Loucy (cell line): ENCODE results near the gene CHEK2.

Experiments used
- H2AFZ ChIP-seq: fragments of 200-600 bp; sonication (generic); 2 replicates; pipeline ENCODE4 v1.6.0; 2016; ENCODE audit warnings: antibody characterized with exemption, mild to moderate bottlenecking, low read length, moderate library complexity
- H3F3A ChIP-seq: fragments of 200-600 bp; 2 replicates; pipeline ENCODE4 v1.6.0; 2016; ENCODE audit warnings: antibody characterized with exemption, low read depth, mild to moderate bottlenecking
- H3K27me3 ChIP-seq: fragments of 200-600 bp; sonication (generic); 2 replicates; pipeline ENCODE4 v1.6.1; 2014; ENCODE audit warnings: low read length, mild to moderate bottlenecking; ENCODE audit not compliant: insufficient read depth, poor library complexity, severe bottlenecking
- H3K36me3 ChIP-seq: fragments of 200-600 bp; sonication (generic); 2 replicates; pipeline ENCODE4 v1.6.1; 2016; ENCODE audit warnings: low read length; ENCODE audit not compliant: insufficient read depth
- H3K4me1 ChIP-seq: fragments of 200-600 bp; sonication (generic); 2 replicates; pipeline ENCODE4 v1.5.1; 2014; ENCODE audit warnings: low read length, mild to moderate bottlenecking; ENCODE audit not compliant: insufficient read depth, poor library complexity, severe bottlenecking
- H3K4me2 ChIP-seq: fragments of 200-600 bp; sonication (generic); 2 replicates; pipeline ENCODE4 v1.6.0; 2014; ENCODE audit warnings: antibody characterized with exemption, low read length, low read depth, mild to moderate bottlenecking; ENCODE audit not compliant: poor library complexity, severe bottlenecking
- H3K4me3 ChIP-seq: fragments of 200-600 bp; sonication (generic); 2 replicates; pipeline ENCODE4 v1.5.1; 2014; ENCODE audit warnings: low read length, mild to moderate bottlenecking, mixed read lengths; ENCODE audit not compliant: poor library complexity, severe bottlenecking
- H3K79me2 ChIP-seq: fragments of 200-600 bp; sonication (generic); 2 replicates; pipeline ENCODE4 v1.6.1; 2014; ENCODE audit warnings: low read length; ENCODE audit not compliant: insufficient read depth
- H3K9ac ChIP-seq: fragments of 200-600 bp; sonication (generic); 2 replicates; pipeline ENCODE4 v1.6.0; 2014; ENCODE audit warnings: mild to moderate bottlenecking, low read depth, low read length, moderate library complexity; ENCODE audit not compliant: poor library complexity, severe bottlenecking
- H3K9me2 ChIP-seq: fragments of 200-600 bp; sonication (generic); replicated peaks from 2 replicates; pipeline ENCODE4 v1.6.1; 2016; ENCODE audit warnings: low read depth, low read length, mixed read lengths
- H3K9me3 ChIP-seq: fragments of 200-600 bp; sonication (generic); 2 replicates; pipeline ENCODE4 v1.6.1; 2014; ENCODE audit warnings: mild to moderate bottlenecking, antibody characterized with exemption, low read length, low read depth; ENCODE audit not compliant: insufficient read depth
- H4K20me1 ChIP-seq: fragments of 200-600 bp; sonication (generic); 2 replicates; pipeline ENCODE4 v1.6.0; 2014; ENCODE audit warnings: antibody characterized with exemption, low read length, mild to moderate bottlenecking; ENCODE audit not compliant: insufficient read depth, poor library complexity, severe bottlenecking
- CTCF ChIP-seq: fragments of 200-600 bp; sonication (generic); conservative IDR thresholded peaks from 2 replicates; pipeline ENCODE4 v1.5.1; 2014; ENCODE audit warnings: mild to moderate bottlenecking, antibody characterized with exemption, low read length
- EZH2phosphoT487 ChIP-seq: fragments of 200-600 bp; IDR thresholded peaks from 2 replicates; pipeline ENCODE4 v1.6.1; 2018; ENCODE audit warnings: antibody characterized with exemption, mild to moderate bottlenecking, moderate library complexity, borderline replicate concordance

The CHEK2 gene

GRCh38 chr22:28734393-28734792 is 7.2 kb downstream of the CHEK2 start:
- H3F3A ChIP-seq, result no peaks in the 10 kb centered on the region
- no peak overlapping the region for H2AFZ ChIP-seq
- H3K4me3 ChIP-seq, result no peak overlapping the region
- H3K79me2 ChIP-seq, result peaks cover 51% of the 10 kb centered on the region
- H3K36me3 ChIP-seq, result peaks cover 13% of the 10 kb centered on the region; the same call in 1 of the 2 replicates
- H3K9ac ChIP-seq, result no peak overlapping the region
- H3K27me3 ChIP-seq, result no peaks in the 10 kb centered on the region
- peaks cover 5% of the 10 kb centered on the region for H4K20me1 ChIP-seq
- H3K4me1 ChIP-seq, result peaks cover 23% of the 10 kb centered on the region
- H3K9me3 ChIP-seq, result no peaks in the 10 kb centered on the region
- TF ChIP-seq CTCF (no peak), EZH2phosphoT487 (no peak)
- H3K4me2 ChIP-seq, result no peak overlapping the region
- H3K9me2 ChIP-seq, result no peaks in the 10 kb centered on the region

- H3K4me1 ChIP-seq, result no peaks in the 10 kb centered on the region
- peaks cover 19% of the 10 kb centered on the region; the same call in 1 of the 2 replicates for H3K79me2 ChIP-seq
- peaks cover 36% of the 10 kb centered on the region; the same call in 1 of the 2 replicates for H3K36me3 ChIP-seq
- no peak overlapping the region for H2AFZ ChIP-seq
- no peaks in the 10 kb centered on the region for H3F3A ChIP-seq
- no peaks in the 10 kb centered on the region for H4K20me1 ChIP-seq
- no peaks in the 10 kb centered on the region for H3K27me3 ChIP-seq
- H3K9me2 ChIP-seq, result no peaks in the 10 kb centered on the region
- no peak overlapping the region for H3K4me2 ChIP-seq
- H3K9ac ChIP-seq, result no peak overlapping the region
- H3K4me3 ChIP-seq, result no peak overlapping the region
- TF ChIP-seq CTCF (no peak), EZH2phosphoT487 (no peak)
- no peaks in the 10 kb centered on the region for H3K9me3 ChIP-seq
Observed at GRCh38 chr22:28730179-28730578, 11.4 kb downstream of the CHEK2 start.

GRCh38 chr22:28728621-28729313 is 12.9 kb downstream of the CHEK2 start:
- no peaks in the 10 kb centered on the region for H4K20me1 ChIP-seq
- TF ChIP-seq CTCF (no peak), EZH2phosphoT487 (no peak)
- H3K4me3 ChIP-seq, result no peak overlapping the region
- H3K79me2 ChIP-seq, result peaks cover 8% of the 10 kb centered on the region; the same call in 1 of the 2 replicates
- no peaks in the 10 kb centered on the region for H3K4me1 ChIP-seq
- H3K27me3 ChIP-seq, result no peaks in the 10 kb centered on the region
- H2AFZ ChIP-seq, result no peak overlapping the region
- H3K4me2 ChIP-seq, result no peak overlapping the region
- no peaks in the 10 kb centered on the region for H3K9me3 ChIP-seq
- no peaks in the 10 kb centered on the region for H3K9me2 ChIP-seq
- peaks cover 42% of the 10 kb centered on the region; the same call in 1 of the 2 replicates for H3K36me3 ChIP-seq
- no peaks in the 10 kb centered on the region for H3F3A ChIP-seq
- no peak overlapping the region for H3K9ac ChIP-seq
